NCI-H2081 treated with DMSO at 0.1 percent for 48 hours (cell line): ENCODE results near the gene DLGAP1.
"Not testable (repeated sequence)": the region's sequence is repeated elsewhere in the genome, so short reads cannot be mapped to it uniquely, and the experiment has no call there.

Source experiments
- DNase-seq: peaks from one replicate; lab custom pipeline; 2025; lab: John Stamatoyannopoulos, UW

The DLGAP1 gene

DNA sequence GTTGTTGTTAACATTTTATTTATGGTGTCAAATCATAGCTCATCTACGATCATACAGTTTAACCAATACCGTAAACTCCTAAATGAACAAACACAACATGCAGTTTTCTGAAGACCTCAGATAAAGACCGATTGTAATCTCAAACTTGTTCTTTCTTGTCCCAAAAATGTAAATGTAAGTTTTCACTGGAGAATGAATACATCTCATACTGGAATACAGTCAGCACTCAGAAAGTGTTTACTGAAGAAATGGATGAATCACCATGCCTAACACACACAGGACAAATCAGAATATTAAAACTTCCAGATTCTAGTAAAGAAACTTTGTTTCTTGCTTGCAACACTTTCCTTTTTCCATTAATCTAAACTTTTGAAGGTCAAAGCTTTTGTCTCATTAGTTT is 380.5 kb downstream of the DLGAP1 start:
- no peak for DNase-seq

DNA sequence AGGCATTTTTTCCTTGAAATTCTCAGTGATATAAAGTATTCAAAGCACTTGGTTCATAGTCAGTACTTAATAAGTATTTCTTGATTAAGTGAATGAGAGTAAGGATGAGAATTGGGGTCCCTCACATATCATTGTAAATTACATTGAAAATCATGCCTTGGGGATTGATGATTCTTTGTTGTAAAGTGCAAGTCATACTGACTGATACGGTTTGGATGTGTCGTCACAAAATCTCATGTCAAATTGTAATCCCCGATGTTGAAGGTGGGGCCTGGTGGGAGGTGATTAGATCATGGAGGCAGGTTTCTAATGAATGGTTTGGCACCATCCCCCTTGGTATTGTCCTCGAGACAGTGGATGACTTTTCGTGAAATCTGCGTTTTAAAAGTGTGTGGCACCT is 385.9 kb downstream of the DLGAP1 start:
- DNase-seq: no peak

DNA sequence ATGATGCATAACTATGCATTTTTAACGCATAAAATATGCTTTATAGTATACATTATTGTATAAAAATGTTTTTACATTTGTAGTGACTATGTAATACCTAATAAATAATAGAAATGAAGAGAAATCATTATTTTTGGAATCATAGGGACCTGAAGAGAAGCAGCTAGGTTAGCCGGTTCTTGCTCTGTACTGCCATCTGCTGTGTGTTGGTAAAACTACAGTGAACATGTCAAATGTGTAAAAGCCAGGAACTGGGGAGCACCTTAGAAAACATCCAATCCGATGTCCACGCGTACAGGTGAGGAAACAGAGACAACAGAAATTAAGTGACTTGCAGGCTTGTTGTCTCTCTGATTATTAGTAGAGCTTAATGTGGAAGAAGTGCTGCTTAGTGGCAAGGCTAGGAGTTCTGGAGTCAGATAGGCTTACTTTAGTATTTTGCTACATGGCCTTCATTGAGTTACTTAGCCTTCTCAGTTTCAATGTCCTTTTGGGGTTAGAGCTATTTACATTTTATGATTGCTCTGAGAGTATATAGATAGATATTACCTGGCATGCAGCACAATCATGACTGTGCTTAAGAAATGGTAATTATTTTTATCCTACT is 386.5 kb downstream of the DLGAP1 start:
- DNase-seq: no peak

DNA sequence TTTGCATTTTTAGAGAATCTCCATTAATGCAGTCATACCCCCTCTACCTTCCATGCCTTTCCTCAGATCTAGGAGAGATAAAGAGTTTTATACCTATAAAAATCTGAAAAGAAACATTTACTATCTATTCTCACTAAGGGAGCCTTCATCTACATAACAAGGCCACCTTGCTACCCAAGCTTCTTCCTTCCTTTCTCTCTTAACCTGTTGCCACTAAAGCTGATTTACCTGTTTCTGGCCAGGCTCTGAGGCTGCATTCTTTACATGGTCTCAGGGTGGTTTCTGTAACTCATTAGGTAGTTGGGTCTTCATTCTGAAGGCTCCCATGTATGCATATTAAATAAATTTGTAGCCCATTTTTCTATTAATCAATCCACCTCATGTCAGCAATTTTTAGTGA is 391.6 kb downstream of the DLGAP1 start:
- DNase-seq: no peak

DNA sequence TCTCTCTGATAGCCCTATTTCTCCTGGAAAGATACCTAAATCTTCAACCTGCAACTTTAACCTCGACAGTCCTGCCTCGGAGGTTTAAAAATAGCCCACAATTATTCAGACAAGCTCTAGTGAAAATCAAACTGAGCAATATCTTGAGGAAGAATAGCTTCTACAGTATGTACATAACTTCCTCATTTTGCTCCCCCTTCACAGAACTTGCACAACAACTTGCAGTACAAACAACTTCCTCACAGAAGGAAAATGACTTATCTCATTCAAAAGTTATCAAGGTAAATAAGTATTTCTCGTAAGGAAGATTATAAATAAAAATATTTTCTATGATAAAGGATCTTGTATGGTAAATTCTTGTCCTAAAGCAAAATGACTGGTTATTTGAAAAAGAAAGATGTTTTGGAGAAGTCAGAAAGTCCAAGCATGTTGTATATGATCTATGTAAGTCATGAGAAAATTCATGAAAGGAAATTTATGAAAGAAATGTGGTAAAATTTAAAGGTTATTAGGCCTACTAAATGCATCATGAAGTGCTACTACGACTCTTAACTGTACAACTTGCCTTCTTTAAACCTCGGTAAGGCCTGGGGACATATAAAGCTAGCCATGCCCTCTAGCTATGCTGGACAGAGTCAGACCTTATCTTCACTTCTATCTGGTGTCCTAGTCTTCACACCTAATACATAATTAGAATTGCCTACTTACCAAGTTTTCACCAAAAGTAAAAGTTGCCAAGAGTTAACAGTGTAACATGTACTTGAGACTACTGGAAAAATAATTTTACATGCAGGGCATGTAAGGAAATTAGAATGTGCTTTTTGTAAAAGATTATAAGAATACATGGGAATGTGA is 394.5 kb downstream of the DLGAP1 start:
- DNase-seq: no peak

GRCh38 chr18:4058179-4058578 is 396.9 kb downstream of the DLGAP1 start:
- peak; percentile 35 for DNase-seq

- no peak for DNase-seq
These were observed 414.6 kb downstream of the DLGAP1 start for GRCh38 chr18:4040391-4041092.

DNA sequence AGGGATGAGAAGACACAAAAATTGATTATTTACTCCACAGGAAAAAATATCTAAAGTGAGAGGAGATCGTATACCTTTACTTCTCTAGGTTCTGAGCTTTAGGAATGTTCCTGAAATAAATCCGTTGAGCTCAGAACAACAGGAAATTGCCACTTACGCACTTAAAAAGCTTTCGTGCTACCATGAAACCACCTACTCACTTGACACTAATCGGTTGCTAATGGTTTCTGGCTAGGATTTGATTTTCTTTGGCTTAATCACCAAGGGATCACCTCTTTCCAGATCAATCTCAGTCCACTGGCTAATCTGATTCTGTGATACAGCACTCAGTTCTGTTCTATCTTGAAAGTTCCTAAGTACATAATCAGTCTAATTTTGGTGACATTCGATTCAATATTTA is 419.6 kb downstream of the DLGAP1 start:
- DNase-seq: no peak

DNA sequence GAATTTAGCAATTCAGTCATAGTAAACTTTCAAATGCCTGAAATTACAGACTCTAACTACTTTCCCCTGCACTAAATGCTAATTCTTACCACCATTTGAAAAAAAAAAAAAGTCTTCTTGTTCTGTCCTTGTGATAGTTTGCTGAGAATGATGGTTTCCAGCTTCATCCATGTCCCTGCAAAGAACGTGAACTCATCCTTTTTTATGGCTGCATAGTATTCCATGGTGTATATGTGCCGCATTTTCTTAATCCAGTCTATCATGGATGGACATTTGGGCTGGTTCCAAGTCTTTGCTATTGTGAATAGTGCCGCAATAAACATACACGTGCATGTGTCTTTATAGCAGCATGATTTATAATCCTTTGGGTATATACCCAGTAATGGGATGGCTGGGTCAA is 420.3 kb downstream of the DLGAP1 start:
- DNase-seq: not testable (repeated sequence)

- no peak for DNase-seq
These were observed 428.6 kb downstream of the DLGAP1 start for GRCh38 chr18:4026542-4026941.

DNA sequence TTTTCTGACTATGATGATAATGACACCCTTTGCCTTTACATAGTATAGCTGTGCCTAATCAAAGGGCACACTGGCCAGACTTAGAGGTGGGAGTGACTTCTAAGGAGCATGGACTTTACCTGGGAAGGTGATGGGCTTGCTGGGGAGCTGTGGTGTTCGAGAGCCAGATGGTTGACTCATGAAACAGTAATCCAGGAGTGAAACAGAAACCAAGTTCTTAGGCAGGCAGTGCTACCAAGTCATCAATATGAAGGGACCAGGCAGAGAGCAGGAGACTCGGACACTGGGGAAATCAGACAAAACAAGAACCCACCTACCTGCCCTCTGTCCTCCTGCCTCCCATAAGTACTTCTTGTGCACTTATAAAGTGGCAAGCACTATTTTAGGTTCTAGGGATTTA is 430.4 kb downstream of the DLGAP1 start:
- DNase-seq: no peak

GRCh38 chr18:4022749-4023148 is 432.4 kb downstream of the DLGAP1 start:
- DNase-seq: not testable (repeated sequence)

DNA sequence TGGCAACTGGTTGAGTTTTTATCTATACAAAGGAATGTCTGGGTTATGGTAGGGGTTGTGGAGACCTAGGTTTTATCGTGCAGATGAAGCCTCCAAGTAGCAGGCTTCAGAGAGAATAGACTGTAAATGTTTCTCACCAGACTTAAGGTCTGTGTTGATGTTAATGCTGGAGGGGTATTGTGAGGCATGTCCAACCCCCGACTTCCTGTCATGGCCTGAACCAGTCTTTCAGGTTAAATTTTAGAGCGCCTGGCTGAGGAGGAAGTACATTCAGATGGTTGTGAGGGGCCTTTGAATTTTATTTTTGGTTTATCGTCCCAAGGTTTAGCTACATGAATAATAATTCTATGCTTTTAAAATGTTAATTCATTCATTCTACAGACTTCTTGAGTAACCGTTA is 435.1 kb downstream of the DLGAP1 start:
- no peak for DNase-seq

GRCh38 chr18:4017480-4017879 is 437.6 kb downstream of the DLGAP1 start:
- DNase-seq: no peak

DNA sequence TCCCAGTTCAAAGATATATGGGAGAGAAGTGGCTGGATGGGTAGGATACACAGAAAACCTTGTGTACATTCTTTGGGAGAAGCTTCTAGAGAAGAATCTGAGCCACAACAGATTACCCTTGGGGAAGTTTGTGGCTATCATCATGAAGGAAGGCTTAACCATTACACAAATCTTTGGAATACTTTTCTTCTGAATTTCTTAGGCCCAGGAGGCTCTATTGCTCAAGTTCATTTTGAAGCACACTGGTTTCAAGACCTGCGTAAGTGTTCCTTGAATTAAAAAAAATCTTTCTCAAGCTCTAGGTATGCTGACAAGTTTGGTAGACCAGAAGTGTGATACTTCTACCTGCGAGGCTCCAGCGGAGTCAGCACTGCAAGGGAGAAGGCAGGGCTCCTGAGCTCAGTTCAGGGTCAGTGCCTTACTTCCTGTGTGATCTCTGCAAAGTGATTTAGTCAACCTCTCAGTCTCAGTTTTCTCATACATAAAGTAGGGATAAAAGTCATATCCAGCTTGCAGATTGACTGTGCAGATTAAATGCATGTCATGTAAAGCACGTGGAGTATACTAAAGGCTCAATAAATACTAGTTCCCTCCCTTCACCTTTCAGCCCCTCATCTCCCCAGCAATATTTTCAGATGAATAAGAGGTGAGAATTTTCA is 438.6 kb downstream of the DLGAP1 start:
- no peak for DNase-seq

GRCh38 chr18:4007846-4008245 is 447.3 kb downstream of the DLGAP1 start:
- no peak for DNase-seq

DNA sequence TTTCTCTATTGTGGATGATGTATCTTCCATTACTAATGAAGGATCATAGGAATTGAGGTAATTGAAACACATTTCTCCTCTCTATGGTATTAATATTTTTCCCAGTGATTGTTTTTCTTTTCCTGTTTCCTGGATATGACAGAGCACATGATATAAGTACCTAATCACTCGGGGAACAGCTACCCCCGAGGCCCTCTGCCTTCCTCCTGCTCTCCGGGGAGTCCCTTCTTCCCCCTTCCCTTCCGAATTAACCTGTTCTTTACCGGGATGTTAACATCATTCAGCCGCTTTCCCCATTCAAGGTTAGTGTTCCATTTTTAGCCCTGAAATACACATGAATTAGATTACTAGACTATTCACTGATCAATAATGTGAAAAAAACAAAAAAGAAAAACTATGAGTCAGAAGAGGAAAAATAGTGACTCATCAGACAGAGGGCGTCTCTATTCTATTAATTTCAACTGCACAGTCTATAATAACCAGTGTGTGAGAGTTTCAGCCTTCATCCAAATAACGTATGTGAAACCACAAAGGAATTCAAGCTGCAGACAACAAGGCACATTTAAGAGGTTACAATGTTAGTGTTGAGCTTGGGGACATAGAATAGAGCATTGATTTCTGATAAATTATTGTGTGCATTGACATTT is 450.8 kb downstream of the DLGAP1 start:
- no peak for DNase-seq

DNA sequence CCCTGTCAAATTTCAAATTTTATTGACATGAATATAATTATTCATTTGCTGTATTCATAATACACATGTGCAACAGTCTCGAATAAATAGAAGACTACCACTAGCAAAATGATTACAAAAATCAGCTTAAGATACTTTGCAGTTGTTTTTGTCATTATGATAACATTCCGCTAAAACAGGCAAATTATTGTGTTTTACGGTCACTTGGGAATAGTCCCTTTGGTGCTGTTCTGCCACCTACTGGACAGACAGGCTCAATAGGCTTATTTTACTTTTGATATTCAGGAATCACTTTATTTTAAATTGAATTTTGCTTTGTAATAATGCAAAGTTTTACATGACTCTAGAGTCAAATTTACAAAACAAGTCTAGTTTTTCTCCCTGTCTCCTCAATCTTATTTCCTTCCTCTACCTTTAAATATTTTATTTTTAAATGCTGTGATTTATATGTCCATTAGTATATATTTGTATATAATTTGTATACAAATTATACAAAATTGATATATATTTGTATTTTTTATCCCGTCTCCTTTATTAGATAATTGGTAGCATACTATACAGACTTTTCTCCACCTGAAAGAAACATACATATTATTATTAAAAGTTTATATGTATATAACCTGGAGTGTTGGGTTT is 456.3 kb downstream of the DLGAP1 start:
- no peak for DNase-seq

- no peak for DNase-seq
These were observed 459.5 kb downstream of the DLGAP1 start for GRCh38 chr18:3995476-3996102.

GRCh38 chr18:3993941-3994687 is 461.0 kb downstream of the DLGAP1 start:
- no peak for DNase-seq
